ENCODE results near the gene MBLAC1. TPM values are rescaled to one million over a fixed set of nuclear protein-coding genes. Genes with fewer than 3 reads are reported as not detected.

Gene MBLAC1
- polyA plus RNA-seq, 1 donor: 1.5 TPM

DNA sequence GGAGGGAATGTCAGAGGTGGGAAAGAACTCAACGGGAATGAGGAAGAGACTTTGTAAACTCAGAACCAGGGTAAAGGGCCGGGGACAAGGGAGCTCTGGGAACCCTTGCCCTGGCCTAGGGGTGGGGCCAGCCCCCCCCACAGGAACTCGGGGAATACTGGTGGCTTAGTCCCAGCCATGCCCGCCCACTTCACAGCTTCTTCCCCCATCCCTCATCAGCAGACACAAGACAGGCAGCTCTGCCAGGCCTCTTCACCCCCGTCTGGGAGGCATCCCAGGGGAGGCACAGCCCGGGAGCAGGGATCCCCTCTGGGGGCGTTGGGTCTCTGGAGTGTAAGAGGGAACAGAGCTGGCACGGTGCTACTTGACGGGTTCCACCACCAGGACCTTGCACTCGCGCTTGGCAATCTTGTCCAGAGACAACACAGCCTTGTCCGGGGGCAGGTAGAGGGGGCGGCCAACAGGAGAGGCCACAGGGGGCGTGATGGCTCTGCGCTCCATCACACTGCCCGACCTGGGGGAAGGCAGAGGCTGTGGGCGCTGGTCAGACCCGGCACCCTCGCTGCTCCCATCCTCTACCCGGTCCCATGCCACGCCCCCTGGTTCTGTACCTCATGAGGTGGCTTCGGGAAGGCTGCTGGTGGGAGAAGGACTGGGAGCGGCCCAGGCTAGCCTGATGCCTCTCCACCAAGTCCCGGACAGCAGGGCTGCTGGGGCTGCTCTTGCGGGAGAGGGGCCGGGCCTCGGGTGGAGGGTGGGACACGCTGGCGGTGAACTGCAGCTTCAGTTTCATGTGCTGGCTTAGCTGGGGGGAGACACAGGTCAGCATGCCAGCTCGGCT, 28.1 kb downstream of the MBLAC1 start:
- DNase-seq: no peak

DNA sequence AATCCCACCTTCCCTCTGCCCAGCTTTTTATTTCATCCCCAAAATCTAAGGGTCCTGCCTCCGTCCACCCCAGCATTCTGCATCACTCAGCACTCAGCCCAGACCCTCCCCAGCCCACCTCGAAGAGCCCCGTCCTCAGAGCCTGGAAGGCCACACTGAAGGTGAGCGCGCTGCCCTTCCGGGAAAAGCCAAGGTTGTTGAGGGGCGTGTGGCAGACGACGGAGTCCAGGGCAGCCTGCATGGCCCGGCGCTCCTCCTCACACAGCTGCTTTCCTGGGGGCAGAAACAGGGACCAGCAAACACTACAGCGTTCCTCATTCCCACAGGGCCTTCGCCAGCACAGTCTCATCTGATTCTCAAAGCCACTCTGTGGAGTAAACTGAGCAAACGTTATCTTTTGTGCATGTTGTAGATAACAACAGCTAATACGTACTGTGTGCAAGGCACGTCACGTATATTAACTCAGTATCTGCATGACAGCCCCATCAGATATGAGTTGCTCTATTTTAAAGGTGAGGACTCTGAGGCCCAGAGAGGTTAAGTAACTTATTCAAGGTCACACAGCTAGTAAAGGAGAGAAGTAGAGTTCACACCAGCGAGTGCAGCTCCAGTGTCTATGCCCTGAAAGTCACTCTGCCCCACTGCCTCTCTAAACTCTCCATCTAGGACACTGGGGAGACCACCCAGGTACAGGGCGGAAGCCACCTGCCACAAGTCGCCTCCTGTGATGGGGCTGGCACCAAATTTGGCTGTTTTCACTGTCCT, 29.0 kb downstream of the MBLAC1 start:
- no peak for DNase-seq

DNA sequence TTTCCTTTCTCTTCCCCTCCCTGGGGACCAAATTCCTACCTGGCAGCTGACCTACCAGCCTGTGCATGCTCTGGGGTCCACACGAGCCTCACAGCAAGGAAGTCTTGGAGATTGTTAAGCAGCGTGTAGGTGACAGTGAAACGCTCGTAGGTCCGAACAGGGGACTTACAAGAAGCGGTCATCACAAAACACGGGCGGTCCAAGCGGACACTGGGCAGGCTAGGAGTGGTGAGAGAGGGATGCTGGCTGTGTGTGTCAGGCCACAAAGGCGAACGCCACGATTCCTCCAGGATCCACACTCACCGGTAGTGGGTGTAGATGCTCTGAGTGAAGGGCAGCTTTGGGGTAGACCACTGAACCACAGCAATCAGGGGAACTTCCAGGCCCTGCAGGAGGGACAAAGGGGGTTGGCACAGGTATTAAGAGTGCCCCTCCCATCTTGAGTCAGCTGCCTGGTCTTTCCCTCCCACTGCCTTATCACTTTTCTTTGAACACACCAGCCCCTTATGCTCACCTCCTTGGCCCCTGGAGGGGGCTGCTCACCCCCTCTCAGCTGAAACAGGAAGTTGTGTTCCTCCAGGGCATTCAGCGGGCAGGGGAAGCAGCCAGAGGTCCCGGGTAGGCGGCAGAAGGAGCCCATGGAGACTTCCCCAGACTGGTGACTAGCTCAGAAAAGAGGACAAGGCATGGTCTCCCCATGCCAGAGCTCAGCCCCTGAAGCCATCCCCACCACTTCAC, 29.7 kb downstream of the MBLAC1 start:
- no peak for DNase-seq

DNA sequence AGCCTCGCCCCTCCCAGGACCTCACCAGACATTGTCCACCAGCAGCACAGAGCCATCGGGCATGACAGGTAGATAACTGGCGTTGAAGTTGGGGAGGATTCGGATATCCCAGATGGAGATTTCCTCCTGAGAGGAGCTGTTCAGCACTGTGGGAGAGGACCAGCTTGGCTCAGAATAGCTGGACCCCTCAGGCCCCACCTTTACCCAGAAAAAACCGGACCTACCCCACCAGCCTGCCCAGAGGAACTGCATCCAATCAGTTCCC, 30.2 kb downstream of the MBLAC1 start:
- DNase-seq: no peak

DNA sequence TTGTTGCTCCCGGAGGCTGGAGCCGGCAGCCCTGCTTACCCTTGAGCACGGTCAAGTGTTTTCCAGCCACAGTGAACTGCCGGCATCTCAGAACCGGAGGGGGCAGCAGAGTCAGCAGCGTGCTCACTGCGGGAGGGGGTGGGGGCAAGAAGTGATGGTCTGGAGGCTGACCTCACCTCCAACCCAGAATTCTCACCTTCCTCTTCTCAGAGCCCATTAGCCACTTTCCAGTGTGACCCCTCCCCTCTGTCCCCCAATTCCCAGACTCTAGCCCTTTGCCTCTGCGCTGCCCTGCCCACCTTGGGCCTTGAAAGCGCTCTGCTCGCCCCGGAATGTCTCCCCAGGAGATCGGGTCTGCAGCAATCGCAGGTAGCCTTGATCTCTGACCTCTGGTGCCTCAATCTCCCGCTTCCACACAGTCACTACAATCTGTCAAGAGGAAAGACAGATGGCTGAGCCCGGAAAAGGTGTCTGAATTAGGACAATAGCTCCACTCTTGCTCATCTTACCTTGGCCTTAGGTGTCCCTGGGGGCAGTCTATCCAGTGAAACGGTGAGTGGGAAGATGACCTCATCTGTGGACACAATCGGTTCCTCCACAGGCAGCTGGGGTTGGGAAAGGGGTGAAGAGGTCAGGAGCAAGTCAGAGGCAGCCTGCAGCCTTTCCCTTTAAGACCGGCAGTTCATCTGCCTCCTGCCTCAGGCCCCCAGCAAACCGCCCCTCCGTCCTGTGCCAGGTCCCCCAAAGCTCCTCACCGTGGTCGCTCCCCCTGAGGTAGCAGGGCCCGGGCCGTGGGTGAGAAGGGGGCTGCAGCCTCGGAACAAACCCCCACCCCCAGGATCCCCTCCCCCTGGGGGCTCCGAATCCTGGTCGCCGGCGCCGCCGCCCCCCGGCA, 30.8 kb downstream of the MBLAC1 start:
- DNase-seq: no peak

- DNase-seq: peak; percentile 90
These were observed 31.7 kb downstream of the MBLAC1 start, which contains the start of gene TRAPPC14 for GRCh38 chr7:100158229-100159098. TRAPPC14 (minus strand) TSS chr7:100158723; CDS start chr7:100158499, 224 bp downstream.

DNA sequence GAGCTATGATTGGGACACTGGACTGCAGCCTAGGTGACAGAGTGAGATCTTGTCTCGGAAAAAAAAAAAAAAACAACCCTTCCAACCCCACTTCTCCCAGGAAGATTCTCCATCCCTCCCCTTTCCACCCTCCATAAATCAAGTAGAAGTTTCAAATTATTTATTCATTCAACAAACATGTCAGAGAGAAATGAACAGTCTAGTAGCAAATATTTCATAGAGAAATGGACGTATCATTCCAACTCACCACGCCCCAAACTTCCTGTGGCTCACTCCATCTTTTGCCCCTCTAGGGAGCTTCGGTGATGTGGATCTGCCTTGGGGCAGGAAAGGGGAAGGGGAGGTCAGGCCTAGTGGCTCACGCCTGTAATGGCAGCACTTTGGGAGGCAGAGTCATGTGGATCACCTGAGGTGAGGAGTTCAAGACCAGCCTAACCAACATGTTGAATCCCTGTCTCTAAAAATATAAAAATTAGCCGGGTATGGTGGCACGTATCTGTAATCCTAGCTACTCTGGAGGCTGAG, 32.4 kb downstream of the MBLAC1 start:
- no peak for DNase-seq

- no peak for DNase-seq
These were observed 33.3 kb downstream of the MBLAC1 start for GRCh38 chr7:100160067-100160466.

GRCh38 chr7:100163006-100163531, 36.3 kb downstream of the MBLAC1 start:
- no peak for DNase-seq

- DNase-seq: no peak
These were observed 37.1 kb downstream of the MBLAC1 start for GRCh38 chr7:100163871-100164270.

- DNase-seq: no peak
These were observed 39.7 kb downstream of the MBLAC1 start for GRCh38 chr7:100166317-100166940.

DNA sequence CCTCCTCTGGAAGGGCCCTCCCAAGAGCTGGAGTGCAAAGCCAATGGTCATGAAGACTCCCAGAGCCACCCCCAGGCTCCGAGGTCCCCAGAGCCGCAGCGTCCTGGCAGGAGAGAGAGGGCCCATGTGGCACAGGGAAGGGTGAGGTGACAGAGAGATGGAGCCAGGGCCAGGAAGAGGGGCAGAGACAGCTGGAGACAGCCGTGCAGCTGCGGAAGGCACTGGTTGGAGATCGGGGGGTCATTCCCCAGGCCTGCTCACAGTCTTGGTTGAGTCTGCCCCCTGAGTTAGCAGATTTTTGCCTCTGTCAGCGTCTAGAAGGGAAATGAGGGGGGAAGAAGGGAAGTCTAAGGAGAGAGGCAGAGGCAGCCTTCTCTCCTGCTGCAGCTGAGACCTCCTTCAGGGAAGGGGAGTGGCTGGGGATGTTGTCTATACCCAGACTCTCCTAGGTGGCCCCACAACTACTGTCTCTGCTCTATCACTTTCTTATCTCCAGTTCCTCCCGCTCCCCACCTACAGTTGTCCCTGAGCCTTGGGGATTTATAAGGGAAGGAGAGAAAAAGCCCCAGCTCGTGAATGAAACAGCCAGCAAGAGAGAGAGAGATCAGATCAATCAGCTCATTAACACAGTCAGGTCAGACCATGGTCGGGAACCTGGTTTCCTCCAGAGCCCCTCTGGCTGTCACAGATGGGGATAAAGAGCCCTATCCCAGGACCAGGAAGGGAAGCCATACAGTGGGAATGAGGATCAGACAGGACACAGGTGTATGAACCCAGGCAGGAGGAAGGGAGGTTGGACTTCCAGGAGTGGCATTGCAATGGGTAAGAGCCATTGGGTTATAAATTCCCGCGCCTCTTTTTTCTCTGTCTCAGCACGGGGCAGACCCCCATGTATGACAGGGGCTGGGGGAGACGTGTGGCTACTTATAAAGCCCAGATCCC, 40.5 kb downstream of the MBLAC1 start:
- no peak for DNase-seq

- no peak for DNase-seq
These were observed 41.2 kb downstream of the MBLAC1 start for GRCh38 chr7:100167912-100168323.

GRCh38 chr7:100169147-100169850, 42.5 kb downstream of the MBLAC1 start:
- no peak for DNase-seq

- no peak for DNase-seq
These were observed 43.5 kb downstream of the MBLAC1 start for GRCh38 chr7:100170101-100170897.

DNA sequence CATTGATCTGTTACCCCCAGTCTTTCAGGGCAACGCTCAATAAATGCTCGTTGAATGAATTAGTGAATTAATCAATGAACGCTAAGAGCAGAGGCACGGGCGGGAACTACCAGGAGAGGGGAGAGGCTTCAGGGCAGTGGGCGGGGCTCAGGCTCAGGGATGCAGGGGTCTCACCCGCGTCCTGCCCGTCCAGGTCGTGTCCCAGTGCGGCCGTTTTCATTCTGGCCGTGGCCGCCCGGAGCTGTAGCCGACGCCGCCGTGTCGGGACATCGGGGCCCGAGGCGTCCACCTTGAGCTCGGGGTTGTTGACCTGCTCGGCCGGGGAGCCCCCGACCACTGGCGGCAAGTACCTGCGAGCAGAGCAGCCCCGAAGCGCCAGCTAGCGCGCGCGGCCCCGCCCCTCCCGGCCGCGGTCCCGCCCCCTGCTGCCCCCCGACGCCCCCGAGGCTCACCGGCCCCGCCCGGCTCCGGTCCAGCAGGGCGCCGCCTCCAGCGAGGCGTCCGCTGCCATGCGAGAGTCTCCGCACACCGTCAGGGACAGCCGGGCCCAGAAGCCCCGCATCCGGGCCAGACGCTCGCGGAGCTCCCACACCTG, 44.4 kb downstream of the MBLAC1 start:
- DNase-seq: no peak

DNA sequence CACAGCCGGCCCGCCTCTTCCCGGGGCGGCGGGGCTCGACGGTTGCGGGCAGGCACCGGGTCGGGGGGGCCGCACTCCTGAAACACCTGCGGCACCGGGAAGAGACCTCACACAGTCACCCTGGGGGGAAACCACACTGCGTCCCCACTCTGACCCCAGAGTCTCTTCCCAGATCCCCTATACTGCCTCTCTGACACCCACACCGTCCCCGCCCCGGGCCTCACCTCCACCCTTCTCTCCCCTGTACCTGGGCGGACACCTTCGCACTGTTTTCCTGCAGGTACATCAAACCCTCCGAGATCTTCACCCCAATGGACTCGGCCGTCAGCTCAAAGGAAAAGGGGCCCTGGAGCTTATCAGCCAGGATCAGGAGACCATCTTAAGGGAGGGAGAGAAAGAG, 45.1 kb downstream of the MBLAC1 start:
- no peak for DNase-seq
